ENCODE data around the gene MS4A15.

DNA sequence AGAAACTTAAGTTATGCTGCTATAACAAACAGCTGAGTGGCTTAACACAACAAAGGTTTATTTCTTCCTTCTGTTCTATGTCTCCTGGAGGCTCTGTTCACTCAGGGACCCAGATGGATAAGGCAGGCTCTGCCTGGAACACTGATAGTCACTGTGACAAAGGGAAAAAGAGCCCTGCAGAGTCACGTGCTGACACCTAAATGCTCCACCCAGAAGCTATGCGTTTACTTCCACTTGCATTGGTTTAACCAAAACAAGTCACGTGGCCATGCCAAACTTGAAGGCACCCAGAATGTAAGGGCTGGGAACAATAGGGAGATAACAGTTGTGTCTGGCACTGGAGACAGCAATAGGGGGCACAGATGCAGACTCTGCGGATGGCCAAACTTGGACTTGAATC, 3.4 kb upstream of the MS4A15 start:
- TF ChIP-seq POLR2A (IDR thresholded peaks at IDR 0.05), result no peak
- TF ChIP-seq, protein P1, sequence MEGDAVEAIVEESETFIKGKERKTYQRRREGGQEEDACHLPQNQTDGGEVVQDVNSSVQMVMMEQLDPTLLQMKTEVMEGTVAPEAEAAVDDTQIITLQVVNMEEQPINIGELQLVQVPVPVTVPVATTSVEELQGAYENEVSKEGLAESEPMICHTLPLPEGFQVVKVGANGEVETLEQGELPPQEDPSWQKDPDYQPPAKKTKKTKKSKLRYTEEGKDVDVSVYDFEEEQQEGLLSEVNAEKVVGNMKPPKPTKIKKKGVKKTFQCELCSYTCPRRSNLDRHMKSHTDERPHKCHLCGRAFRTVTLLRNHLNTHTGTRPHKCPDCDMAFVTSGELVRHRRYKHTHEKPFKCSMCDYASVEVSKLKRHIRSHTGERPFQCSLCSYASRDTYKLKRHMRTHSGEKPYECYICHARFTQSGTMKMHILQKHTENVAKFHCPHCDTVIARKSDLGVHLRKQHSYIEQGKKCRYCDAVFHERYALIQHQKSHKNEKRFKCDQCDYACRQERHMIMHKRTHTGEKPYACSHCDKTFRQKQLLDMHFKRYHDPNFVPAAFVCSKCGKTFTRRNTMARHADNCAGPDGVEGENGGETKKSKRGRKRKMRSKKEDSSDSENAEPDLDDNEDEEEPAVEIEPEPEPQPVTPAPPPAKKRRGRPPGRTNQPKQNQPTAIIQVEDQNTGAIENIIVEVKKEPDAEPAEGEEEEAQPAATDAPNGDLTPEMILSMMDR (IDR thresholded peaks at IDR 0.05 in 8 of 11, conservative IDR thresholded peaks at IDR 0.05 in 3 of 11), result no peak
